IMR-90 (cell line): ENCODE measurements around the gene ABCC5. TPM values are rescaled to one million over a fixed set of nuclear protein-coding genes. Genes with fewer than 3 reads are reported as not detected.
A peak's percentile ranks its signal among the peaks of the same experiment; 100 is the strongest.

Experiments
- ATAC-seq: fragments of 200-7000 bp; cut with Tn5 transposase; 2 replicates; pipeline ENCODE4 v1.9.1; 2020; ENCODE audit warnings: low read depth, mild to moderate bottlenecking, moderate library complexity
- BruUV-seq: library from RNA; stranded (reverse); fragments of 400-500 nt; replicated peaks from 2 replicates; lab custom pipeline; 2021; lab: Mats Ljungman, UMichigan
- CTCF ChIA-PET: fragments of 300-600 bp; formaldehyde crosslinking; extraction: SDS; loops from one replicate; lab custom pipeline; 2021; ENCODE audit warnings: antibody characterized with exemption; lab: Yijun Ruan, JAX
- POLR2A ChIA-PET: fragments of 300-600 bp; sonication (Branson Sonifier 250); formaldehyde crosslinking; loops from one replicate; lab custom pipeline; 2022; ENCODE audit warnings: antibody characterized with exemption; ENCODE audit not compliant: unreplicated experiment; lab: Charles Lee
- DNase-seq: peaks from one replicate; pipeline ENCODE4 v3.0.0; 2013
- H2AFZ ChIP-seq: replicated peaks from 2 replicates; pipeline ENCODE3; 2013; ENCODE audit warnings: low read length, mild to moderate bottlenecking; ENCODE audit not compliant: poor library complexity
- H2AK5ac ChIP-seq: 2 replicates; pipeline ENCODE4 v1.6.1; 2013; ENCODE audit warnings: low read depth, low read length, inconsistent platforms
- H2AK9ac ChIP-seq: replicated peaks from 2 replicates; pipeline ENCODE3; 2013; ENCODE audit warnings: mild to moderate bottlenecking, low read depth, low read length, moderate library complexity; ENCODE audit not compliant: poor library complexity
- H2BK120ac ChIP-seq: 2 replicates; pipeline ENCODE4 v1.6.1; 2013; ENCODE audit warnings: low read depth, low read length, inconsistent platforms
- H2BK15ac ChIP-seq: 3 replicates; pipeline ENCODE4 v1.6.1; 2013; ENCODE audit warnings: low read depth, low read length, inconsistent platforms
- H2BK20ac ChIP-seq: 2 replicates; pipeline ENCODE4 v1.6.1; 2013; ENCODE audit warnings: low read depth, mild to moderate bottlenecking, inconsistent platforms, low read length, moderate library complexity
- H2BK5ac ChIP-seq: 2 replicates; pipeline ENCODE4 v1.6.1; 2013; ENCODE audit warnings: mild to moderate bottlenecking, low read depth, low read length, inconsistent platforms; ENCODE audit not compliant: poor library complexity, severe bottlenecking
- H3K14ac ChIP-seq: replicated peaks from 2 replicates; pipeline ENCODE4 v1.6.1; 2013; ENCODE audit warnings: low read depth, low read length, inconsistent platforms
- H3K18ac ChIP-seq: 2 replicates; pipeline ENCODE4 v1.6.1; 2013; ENCODE audit warnings: low read depth, low read length, control low read depth
- H3K23ac ChIP-seq: 2 replicates; pipeline ENCODE4 v1.6.1; 2013; ENCODE audit warnings: low read depth, low read length, inconsistent platforms
- H3K27ac ChIP-seq: 2 replicates; pipeline ENCODE4 v1.5.1; 2013; ENCODE audit warnings: mild to moderate bottlenecking, control low read depth, low read length; ENCODE audit not compliant: insufficient read depth
- H3K27me3 ChIP-seq: 2 replicates; pipeline ENCODE4 v1.6.1; 2013; ENCODE audit warnings: low read length; ENCODE audit not compliant: control insufficient read depth, insufficient read depth
- H3K36me3 ChIP-seq: 2 replicates; pipeline ENCODE4 v1.6.1; 2013; ENCODE audit warnings: low read length, mixed read lengths; ENCODE audit not compliant: control insufficient read depth, insufficient read depth
- H3K4ac ChIP-seq: 2 replicates; pipeline ENCODE4 v1.6.1; 2013; ENCODE audit warnings: low read depth, low read length, inconsistent platforms
- H3K4me1 ChIP-seq: 2 replicates; pipeline ENCODE4 v1.6.1; 2013; ENCODE audit warnings: low read length, mixed read lengths; ENCODE audit not compliant: control insufficient read depth, insufficient read depth
- H3K4me2 ChIP-seq: 2 replicates; pipeline ENCODE4 v1.6.1; 2013; ENCODE audit warnings: low read depth, mild to moderate bottlenecking, control low read depth, low read length, moderate library complexity
- H3K4me3 ChIP-seq: 2 replicates; pipeline ENCODE4 v1.5.1; 2013; ENCODE audit warnings: low read depth, mild to moderate bottlenecking, control low read depth, low read length, moderate library complexity; ENCODE audit not compliant: insufficient read depth
- H3K56ac ChIP-seq: 2 replicates; pipeline ENCODE4 v1.6.1; 2013; ENCODE audit warnings: low read length, inconsistent platforms; ENCODE audit not compliant: insufficient read depth; ENCODE audit errors: extremely low read depth
- H3K79me1 ChIP-seq, 2 experiments: 2 replicates each; pipeline ENCODE4 v1.6.1; 2013; ENCODE audit warnings: low read length in 2 of 2, inconsistent platforms in 1 of 2, low read depth in 1 of 2
- H3K9ac ChIP-seq: 2 replicates; pipeline ENCODE4 v1.6.1; 2013; ENCODE audit warnings: low read depth, low read length, control low read depth
- H3K9me1 ChIP-seq: 2 replicates; pipeline ENCODE4 v1.6.1; 2013; ENCODE audit warnings: low read length, inconsistent platforms; ENCODE audit not compliant: insufficient read depth
- H3K9me3 ChIP-seq: 2 replicates; pipeline ENCODE4 v1.6.1; 2013; ENCODE audit warnings: low read length; ENCODE audit not compliant: control insufficient read depth, insufficient read depth
- H4K20me1 ChIP-seq: 2 replicates; pipeline ENCODE4 v1.6.1; 2013; ENCODE audit warnings: low read length, inconsistent platforms; ENCODE audit not compliant: insufficient read depth
- H4K5ac ChIP-seq: 2 replicates; pipeline ENCODE4 v1.6.1; 2013; ENCODE audit warnings: mild to moderate bottlenecking, low read depth, low read length, control low read depth
- H4K8ac ChIP-seq, 2 experiments: 2 replicates each; pipeline ENCODE4 v1.6.1; 2013; ENCODE audit warnings: low read depth in 2 of 2, low read length in 2 of 2, control low read depth in 1 of 2, inconsistent platforms in 1 of 2
- H4K91ac ChIP-seq: 2 replicates; pipeline ENCODE4 v1.6.1; 2013; ENCODE audit warnings: low read depth, low read length, inconsistent platforms; ENCODE audit not compliant: insufficient read depth
- CEBPB ChIP-seq: IDR thresholded peaks from 2 replicates; pipeline ENCODE4 v1.6.1; 2012; ENCODE audit warnings: low read depth, low read length, improper control_type of control experiment
- CHD1 ChIP-seq: IDR thresholded peaks from 2 replicates; pipeline ENCODE4 v1.6.1; 2012; ENCODE audit warnings: low read depth, low read length, improper control_type of control experiment
- MXI1 ChIP-seq: IDR thresholded peaks from 2 replicates; pipeline ENCODE4 v1.6.1; 2012; ENCODE audit warnings: low read depth, mild to moderate bottlenecking, low read length, moderate library complexity, borderline replicate concordance
- RAD21 ChIP-seq: IDR thresholded peaks from 2 replicates; pipeline ENCODE4 v1.6.1; 2012; ENCODE audit warnings: low read length, improper control_type of control experiment
- RCOR1 ChIP-seq: IDR thresholded peaks from 2 replicates; pipeline ENCODE4 v1.6.1; 2012; ENCODE audit warnings: mild to moderate bottlenecking, low read length, improper control_type of control experiment; ENCODE audit not compliant: insufficient replicate concordance
- WGBS, 2 experiments: methylation state at CpG; one replicate each; pipeline versions ENCODE4 v1.1.5 to v1.1.7; 2013; ENCODE audit warnings: missing lambda C conversion rate in 2 of 2; ENCODE audit not compliant: insufficient read length in 1 of 2; ENCODE audit errors: extremely low coverage in 2 of 2; 5-methylcytosine and 5-hydroxymethylcytosine counted together
- dilution Hi-C: fragments of 300-500 bp; cut with HindIII; formaldehyde crosslinking; loops from one replicate; pipeline ENCODE4 v1.14.3; 2018; ENCODE audit warnings: low sequenced_read_pairs; ENCODE audit not compliant: unreplicated experiment
- in situ Hi-C: fragments of 300-500 bp; cut with MboI; formaldehyde crosslinking; loops from 3 replicates; pipeline ENCODE4 v1.14.3; 2019; ENCODE audit warnings: low sequenced_read_pairs, inconsistent platforms, mixed read lengths
- intact Hi-C: fragments of 100-400 bp; cut with micrococcal nuclease; formaldehyde crosslinking; loops from 2 replicates; pipeline ENCODE4 v1.10.0; 2022
- polyA plus RNA-seq, 3 experiments: library from polyadenylated mRNA; depleted of rRNA; stranded (reverse); fragments of >200 nt; gene quantifications; 2 replicates each; pipeline ENCODE4 v1.2.3, GENCODE V29; 2012; ENCODE audit warnings: low replicate concordance in 1 of 3
- total RNA-seq: library from RNA; depleted of rRNA; stranded (reverse); fragments of >200 nt; gene quantifications from 2 replicates; pipeline ENCODE4 v1.2.3, GENCODE V29; 2012

Gene ABCC5
- total and polyA plus RNA-seq, 2 of the 4 experiments (the other 2 are of a cell fraction) = 8.4 to 17.7 TPM

GRCh38 chr3:183924543-183924942 lies 93.1 kb downstream of the ABCC5 start:
- Histone ChIP-seq H3K79me1 (no peaks in the 10 kb centered on the region; a peak in 1 of 4 replicates), H2BK5ac (peak overlapping the region; percentile 48), H3K36me3 (peaks cover 34% of the 10 kb centered on the region), H2AFZ (no peak overlapping the region), H3K4ac (no peak overlapping the region), H3K56ac (no peak overlapping the region), H4K5ac (no peak overlapping the region), H3K9me1 (no peaks in the 10 kb centered on the region), H3K23ac (no peak overlapping the region), H3K14ac (no peak overlapping the region), H2AK5ac (no peak overlapping the region), H2BK20ac (no peak overlapping the region), H3K18ac (no peak overlapping the region), H4K91ac (no peak overlapping the region), H3K27me3 (no peaks in the 10 kb centered on the region), H4K8ac (no peak overlapping the region), H2BK15ac (no peak overlapping the region), H3K4me3 (no peak overlapping the region), H3K4me2 (no peak overlapping the region), H2BK120ac (no peak overlapping the region), H4K20me1 (no peaks in the 10 kb centered on the region; the same call in 1 of the 2 replicates), H3K9ac (no peak overlapping the region), H3K4me1 (peaks cover 7% of the 10 kb centered on the region), H3K9me3 (no peaks in the 10 kb centered on the region), H2AK9ac (no peak overlapping the region), H3K27ac (no peak overlapping the region)
- CTCF ChIA-PET = no interaction called here
- no peak for DNase-seq
- TF ChIP-seq MXI1 (no peak), RCOR1 (no peak), CEBPB (peak; percentile 64), CHD1 (no peak), RAD21 (no peak)
- dilution Hi-C loops (no loop called here), intact Hi-C loops (no loop called here), in situ Hi-C loops (no loop called here)
- POLR2A ChIA-PET = no interaction called here
- no peak; the same call in 1 of the 2 replicates for ATAC-seq
- no TSS peak for BruUV-seq
- 100% methylated on average over 1 of the region's 3 CpGs; no CpG with 5 or more reads in 1 of the 2 experiments for WGBS, 2 experiments
